Measurements from ENCODE around the gene ZNF326.
"Not testable (repeated sequence)": the region's sequence is repeated elsewhere in the genome, so short reads cannot be mapped to it uniquely, and the experiment has no call there.

Gene ZNF326

GRCh38 chr1:89978755-89979154, 16.2 kb upstream of the ZNF326 start:
- no peak for DNase-seq (ENCODE audit: extremely low read depth, low read depth)
- TF ChIP-seq CTCF (IDR thresholded peaks at IDR 0.05; ENCODE audit: low read depth, low read length): no peak

GRCh38 chr1:89980605-89981004, 14.3 kb upstream of the ZNF326 start:
- no peak for TF ChIP-seq CTCF (IDR thresholded peaks at IDR 0.05; ENCODE audit: low read depth, low read length)
- no peak for DNase-seq (ENCODE audit: extremely low read depth, low read depth)

DNA sequence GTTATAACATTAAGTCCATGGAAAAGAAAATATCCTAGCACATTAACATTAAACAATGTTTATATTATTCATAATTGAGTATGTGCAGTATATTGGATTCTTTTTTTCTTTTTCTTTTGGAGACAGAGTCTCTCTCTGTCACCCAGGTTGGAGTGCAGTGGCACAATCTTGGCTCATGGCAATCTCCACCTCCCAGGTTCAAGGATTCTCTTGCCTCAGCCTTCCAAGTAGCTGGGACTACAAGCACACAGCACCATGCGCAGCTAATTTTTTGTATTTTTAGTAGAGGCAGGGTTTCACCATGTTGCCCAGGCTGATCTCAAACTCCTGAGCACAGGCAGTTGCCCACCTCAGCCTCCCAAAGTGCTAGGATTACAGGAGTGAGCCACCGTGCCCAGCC, 12.1 kb upstream of the ZNF326 start:
- not testable (repeated sequence) for DNase-seq (ENCODE audit: extremely low read depth, low read depth)

DNA sequence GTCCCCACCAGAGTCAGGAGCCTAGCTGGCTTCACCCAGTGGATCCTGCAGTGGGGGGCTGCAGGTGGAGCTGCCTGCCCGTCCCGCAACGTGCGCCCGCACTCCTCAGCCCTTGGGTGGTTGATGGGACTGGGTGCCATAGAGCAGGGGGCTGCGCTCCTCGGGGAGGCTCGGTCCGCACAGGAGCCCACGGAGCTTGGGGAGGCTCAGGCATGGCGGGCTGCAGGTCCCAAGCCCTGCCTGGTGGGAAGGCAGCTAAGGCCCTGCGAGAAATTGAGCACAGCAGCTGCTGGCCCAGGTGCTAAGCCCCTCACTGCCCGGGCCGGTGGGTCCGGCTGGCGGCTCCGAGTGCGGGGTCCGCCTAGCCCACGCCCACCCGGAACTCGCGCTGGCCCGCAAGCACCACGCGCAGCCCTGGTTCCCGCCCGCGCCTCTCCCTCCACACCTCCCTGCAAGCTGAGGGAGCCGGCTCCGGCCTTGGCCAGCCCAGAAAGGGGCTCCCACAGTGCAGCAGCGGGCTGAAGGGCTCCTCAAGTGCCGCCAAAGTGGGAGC, 10.3 kb upstream of the ZNF326 start:
- DNase-seq (ENCODE audit: extremely low read depth, low read depth): not testable (repeated sequence)

- no peak for DNase-seq (ENCODE audit: extremely low read depth, low read depth)
- no peak for TF ChIP-seq CTCF (IDR thresholded peaks at IDR 0.05; ENCODE audit: low read depth, low read length)
Measured at GRCh38 chr1:89986020-89986419, 8.9 kb upstream of the ZNF326 start.

DNA sequence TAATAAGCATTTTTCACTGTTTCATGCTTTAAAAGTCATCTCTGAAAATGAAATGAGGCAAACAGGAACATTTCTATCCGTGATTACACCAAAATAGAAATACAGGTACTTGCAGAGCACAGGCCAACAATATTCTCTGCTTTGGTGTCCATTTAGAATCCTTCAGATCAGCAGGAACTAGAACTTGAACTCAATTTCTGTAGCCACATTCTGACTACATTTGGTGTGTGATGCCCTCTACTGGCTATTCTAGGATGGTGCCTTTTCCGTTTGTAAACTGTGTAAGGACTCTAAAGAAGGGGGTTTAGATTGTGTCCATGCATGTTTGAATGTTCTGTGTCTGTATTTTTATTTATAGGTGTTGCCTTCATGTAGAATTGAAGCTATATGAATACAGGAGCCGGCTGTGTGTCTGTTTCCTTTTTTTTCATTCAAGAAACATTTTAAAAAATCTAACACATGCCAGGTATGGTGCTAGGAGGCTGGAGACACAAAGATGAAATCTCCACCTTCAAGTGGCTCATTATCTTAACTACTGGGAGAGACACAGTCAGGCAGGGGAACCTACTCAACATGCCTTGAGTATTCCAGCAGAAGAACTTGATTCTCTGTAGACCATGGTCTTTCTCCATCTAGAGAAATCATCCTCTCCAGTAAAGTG, 7.6 kb upstream of the ZNF326 start:
- no peak for DNase-seq (ENCODE audit: extremely low read depth, low read depth)
- peak; percentile 87 for TF ChIP-seq CTCF (IDR thresholded peaks at IDR 0.05; ENCODE audit: low read depth, low read length)

DNA sequence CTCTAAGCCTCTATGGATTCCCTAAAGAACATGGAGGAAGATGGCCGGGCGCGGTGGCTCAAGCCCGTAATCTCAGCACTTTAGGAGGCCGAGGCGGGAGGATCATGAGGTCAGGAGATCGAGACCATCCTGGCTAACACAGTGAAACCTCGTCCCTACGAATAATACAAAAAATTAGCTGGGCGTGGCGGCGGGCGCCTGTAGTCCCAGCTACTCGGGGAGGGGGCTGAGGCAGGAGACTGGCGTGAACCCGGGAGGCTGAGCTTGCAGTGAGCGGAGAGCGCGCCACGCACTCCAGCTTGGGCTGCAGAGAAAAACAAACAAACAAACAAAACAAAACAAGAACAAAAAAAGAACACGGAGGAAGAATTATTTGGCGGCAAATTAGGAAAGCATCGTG, 5.8 kb upstream of the ZNF326 start:
- no peak for TF ChIP-seq CTCF (IDR thresholded peaks at IDR 0.05; ENCODE audit: low read depth, low read length)
- no peak for DNase-seq (ENCODE audit: extremely low read depth, low read depth)

DNA sequence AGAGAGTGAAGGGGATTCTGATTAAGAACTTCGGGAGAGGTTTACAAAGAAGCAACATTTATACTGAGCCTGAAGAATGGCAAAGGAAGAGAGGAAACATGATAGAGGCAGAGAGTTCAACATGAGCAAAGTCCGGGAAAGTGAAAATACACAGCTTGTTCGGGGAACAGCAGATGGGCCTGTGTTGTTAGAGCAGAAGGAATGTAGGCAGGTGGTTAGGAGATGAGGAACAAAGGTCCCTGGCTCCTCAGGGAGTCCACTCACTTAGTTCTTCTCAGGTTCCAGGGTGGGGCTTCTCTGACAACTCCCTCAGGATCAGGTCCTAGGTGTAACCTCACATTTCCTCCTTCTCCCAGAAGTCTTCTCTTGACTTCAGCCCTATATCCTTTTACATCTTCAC, 5.1 kb upstream of the ZNF326 start:
- no peak for DNase-seq (ENCODE audit: extremely low read depth, low read depth)
- no peak for TF ChIP-seq CTCF (IDR thresholded peaks at IDR 0.05; ENCODE audit: low read depth, low read length)
